SW480 (cell line): ENCODE results near the gene FAIM2.

ENCODE experiments used
- DNase-seq: peaks from one replicate; pipeline ENCODE4 v3.0.0-alpha.2; 2016; ENCODE audit warnings: low spot score

FAIM2 gene

GRCh38 chr12:49939307-49939706, 35.6 kb upstream of the FAIM2 start:
- DNase-seq: no peak

GRCh38 chr12:49937639-49938300, 34.1 kb upstream of the FAIM2 start:
- no peak for DNase-seq

GRCh38 chr12:49936925-49937324, 33.2 kb upstream of the FAIM2 start:
- DNase-seq: no peak

- no peak for DNase-seq
Observed at GRCh38 chr12:49934505-49934904, 30.8 kb upstream of the FAIM2 start.

GRCh38 chr12:49933796-49934195, 30.1 kb upstream of the FAIM2 start:
- DNase-seq: no peak

GRCh38 chr12:49932533-49933130, 28.9 kb upstream of the FAIM2 start:
- no peak for DNase-seq

- DNase-seq: no peak
Observed at GRCh38 chr12:49932023-49932422, 28.3 kb upstream of the FAIM2 start.

GRCh38 chr12:49930515-49931288, 27.0 kb upstream of the FAIM2 start:
- no peak for DNase-seq

- no peak for DNase-seq
Observed at GRCh38 chr12:49929581-49929980, 25.9 kb upstream of the FAIM2 start.

GRCh38 chr12:49928471-49928870, 24.8 kb upstream of the FAIM2 start:
- DNase-seq: no peak

- no peak for DNase-seq
Observed at GRCh38 chr12:49925433-49926204, 21.9 kb upstream of the FAIM2 start.

- no peak for DNase-seq
Observed at GRCh38 chr12:49924628-49925246, 21.0 kb upstream of the FAIM2 start.

GRCh38 chr12:49923880-49924556, 20.3 kb upstream of the FAIM2 start:
- DNase-seq: no peak

GRCh38 chr12:49923035-49923644, 19.4 kb upstream of the FAIM2 start:
- no peak for DNase-seq

- DNase-seq: no peak
Observed at GRCh38 chr12:49922349-49923034, 18.8 kb upstream of the FAIM2 start.

- DNase-seq: no peak
Observed at GRCh38 chr12:49921936-49922335, 18.2 kb upstream of the FAIM2 start.

- no peak for DNase-seq
Observed at GRCh38 chr12:49921299-49921698, 17.6 kb upstream of the FAIM2 start.

GRCh38 chr12:49920915-49921286, 17.2 kb upstream of the FAIM2 start:
- no peak for DNase-seq

GRCh38 chr12:49920241-49920914, 16.7 kb upstream of the FAIM2 start:
- DNase-seq: no peak

- no peak for DNase-seq
Observed at GRCh38 chr12:49917788-49918173, 14.1 kb upstream of the FAIM2 start.
